Glomerular visceral epithelial cell (primary cell): ENCODE measurements around the gene LIF.

ENCODE experiments used
- DNase-seq: peaks from one replicate; pipeline ENCODE4 v3.0.0-alpha.2; 2016; ENCODE audit errors: extremely low spot score

LIF gene

DNA sequence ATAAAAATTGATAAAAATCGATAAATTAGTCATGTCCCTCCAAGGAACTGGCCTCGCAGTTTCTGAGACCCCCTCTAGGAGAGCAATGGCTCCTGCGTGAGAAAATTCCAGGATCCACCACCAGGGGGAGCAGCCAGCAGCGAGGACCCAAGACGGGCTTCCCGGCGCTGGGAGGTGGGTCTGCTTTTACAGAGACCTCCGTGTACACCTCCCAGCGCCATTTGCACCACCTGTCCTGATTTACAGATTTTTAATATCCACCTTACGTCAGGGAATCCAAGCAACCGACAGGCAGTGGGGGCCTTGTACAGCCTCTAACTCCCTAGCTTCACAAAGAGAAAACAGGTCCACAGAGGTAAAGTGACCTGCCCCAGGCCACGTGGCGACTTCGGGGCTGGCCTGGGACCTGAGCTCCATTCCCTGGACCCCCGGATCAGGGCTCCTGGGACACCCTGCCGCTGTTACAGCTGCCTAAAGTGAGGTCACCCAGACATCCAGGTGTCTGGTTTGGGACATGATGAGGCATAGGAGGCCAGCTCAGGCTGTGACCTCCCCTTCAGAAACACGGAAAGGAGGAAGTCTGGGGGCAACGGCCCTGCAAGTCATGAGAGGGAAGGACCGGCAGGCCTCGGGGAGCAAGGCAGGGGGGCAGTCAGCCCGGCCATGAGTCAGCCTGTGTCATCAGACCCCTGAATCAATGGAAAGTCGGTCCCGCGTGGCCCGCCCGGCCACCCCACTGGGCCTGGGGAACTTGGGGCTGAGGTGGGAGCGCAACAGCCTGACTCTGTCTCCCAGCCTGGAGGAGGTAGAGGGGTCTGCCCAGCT lies 16.6 kb upstream of the LIF start:
- peak; percentile 74 for DNase-seq

DNA sequence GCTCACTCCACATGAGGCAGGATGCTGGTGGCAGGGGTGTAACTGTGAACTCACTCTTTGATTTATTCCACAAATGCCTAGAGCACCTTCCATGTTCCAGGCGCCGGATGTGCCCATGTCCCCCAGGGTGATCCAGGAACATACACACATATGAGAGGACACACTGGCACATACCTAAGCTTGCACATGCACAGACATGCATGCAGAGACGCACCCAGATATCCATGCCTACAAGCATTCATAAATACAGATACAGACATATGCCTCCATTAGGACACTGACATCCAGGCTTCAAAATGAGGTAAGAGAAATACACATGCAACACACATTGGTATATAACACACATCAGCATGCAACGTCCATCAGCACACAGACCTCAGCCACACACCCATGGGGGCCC lies 15.6 kb upstream of the LIF start:
- DNase-seq, result no peak

DNA sequence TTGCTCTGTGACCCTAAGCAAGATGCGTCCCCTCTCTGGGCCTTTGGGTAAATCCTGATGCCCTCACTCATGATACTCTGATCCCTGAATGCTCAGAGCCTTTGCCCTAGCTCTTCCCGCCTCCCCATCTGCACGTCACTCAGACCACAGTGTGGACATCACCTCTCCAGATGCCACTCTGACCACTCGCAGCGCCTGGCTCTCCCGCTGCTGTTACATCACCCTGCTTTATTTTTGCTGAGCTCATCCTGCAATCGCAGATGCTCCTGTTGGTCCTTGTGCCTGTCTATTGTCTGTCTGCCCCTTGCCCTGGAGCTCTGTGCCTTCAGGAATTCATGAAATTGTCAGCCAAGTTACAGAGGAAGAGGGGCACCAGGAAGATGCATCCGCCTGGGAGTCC lies 14.6 kb upstream of the LIF start:
- no peak for DNase-seq

DNA sequence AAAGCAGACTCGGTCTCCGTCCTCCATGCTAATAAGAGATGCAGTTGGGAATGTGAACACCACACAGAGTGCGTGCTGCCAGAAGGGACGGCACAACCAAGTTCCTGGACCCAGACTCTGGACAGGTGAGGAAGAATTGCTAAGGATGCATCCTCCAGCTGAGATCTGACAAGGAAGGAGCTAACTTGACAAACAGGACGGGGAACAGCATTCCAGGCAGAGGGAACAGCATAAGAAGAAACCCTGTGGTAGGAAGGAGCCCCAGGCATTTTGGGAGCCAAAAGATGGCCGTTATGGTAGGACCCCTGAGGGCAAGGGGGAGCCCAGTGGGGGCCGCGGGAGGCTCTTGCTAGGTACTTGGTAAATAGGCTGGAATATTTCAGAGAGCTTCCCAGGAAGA lies 14.1 kb upstream of the LIF start:
- DNase-seq, result no peak

DNA sequence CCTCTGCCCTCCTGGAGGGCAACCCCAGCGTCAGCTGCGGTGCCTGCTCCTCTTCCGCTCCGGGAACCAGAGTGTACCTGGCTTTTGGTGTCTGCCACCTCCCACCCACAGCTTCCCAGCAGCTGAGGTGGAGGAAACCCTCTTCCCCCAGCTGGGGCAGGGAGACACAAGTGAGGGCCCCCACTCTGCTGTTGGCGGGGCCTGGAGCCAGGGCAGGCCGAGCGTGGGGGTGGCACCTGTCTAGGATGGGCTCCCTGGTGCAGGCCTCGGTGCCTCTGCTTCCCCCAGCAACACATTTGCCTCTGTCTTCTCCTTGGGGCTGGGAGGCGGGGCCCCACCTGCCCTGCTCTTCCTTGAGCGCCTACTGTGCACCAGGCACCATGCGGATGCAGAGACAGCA lies 13.7 kb upstream of the LIF start:
- no peak for DNase-seq

DNA sequence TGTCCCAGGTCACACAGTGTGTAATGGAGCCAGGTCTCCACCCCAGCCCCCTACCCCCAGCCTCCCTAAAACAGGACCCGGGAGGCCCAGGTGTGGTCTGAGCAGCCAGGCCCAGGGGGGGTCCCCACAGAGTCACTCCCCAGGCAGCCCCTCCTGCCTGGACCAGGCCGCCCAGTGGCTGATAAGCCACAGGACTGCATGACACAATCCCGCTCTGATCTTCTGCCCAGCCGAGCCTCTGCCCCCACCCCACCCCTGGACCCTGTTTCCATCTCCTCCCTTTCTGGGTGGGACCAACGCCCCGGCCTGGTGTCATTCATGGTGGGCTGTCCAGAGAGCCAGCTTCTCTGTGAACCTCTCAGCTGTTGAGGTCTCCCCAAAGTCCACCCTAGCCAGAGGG lies 7.8 kb upstream of the LIF start:
- DNase-seq, result peak; percentile 79

DNA sequence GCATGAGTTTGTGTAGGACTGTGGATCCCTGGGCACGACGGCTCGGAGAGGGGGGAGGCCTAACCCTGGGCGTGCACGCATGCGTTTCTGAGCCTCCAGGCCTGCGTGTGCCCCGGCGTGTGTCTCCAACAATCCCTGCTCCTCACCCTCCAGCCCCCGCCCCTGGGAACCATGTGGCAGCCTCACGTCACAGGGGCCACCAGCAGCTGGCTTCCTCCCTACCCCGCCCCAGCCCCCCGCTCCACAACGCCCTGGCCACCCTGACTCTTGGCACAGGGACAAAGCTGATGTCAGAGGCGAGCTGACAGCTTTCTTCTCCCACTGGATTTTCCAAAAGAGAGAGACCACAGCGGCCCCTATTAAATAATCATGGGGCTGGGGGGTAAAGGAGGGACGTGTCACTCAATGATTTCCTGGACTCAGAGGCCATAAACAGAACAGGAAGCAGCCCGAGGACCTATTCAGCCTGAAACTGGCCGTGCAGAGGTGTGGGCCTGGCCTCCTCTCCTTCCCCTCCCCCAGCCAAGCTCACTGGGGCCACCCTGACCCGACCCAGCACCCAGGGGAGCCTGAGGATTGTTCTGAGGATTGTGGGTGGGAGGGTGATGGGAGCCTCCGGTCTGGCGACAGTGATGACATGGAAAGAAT lies 6.8 kb upstream of the LIF start:
- DNase-seq, result peak; percentile 97

DNA sequence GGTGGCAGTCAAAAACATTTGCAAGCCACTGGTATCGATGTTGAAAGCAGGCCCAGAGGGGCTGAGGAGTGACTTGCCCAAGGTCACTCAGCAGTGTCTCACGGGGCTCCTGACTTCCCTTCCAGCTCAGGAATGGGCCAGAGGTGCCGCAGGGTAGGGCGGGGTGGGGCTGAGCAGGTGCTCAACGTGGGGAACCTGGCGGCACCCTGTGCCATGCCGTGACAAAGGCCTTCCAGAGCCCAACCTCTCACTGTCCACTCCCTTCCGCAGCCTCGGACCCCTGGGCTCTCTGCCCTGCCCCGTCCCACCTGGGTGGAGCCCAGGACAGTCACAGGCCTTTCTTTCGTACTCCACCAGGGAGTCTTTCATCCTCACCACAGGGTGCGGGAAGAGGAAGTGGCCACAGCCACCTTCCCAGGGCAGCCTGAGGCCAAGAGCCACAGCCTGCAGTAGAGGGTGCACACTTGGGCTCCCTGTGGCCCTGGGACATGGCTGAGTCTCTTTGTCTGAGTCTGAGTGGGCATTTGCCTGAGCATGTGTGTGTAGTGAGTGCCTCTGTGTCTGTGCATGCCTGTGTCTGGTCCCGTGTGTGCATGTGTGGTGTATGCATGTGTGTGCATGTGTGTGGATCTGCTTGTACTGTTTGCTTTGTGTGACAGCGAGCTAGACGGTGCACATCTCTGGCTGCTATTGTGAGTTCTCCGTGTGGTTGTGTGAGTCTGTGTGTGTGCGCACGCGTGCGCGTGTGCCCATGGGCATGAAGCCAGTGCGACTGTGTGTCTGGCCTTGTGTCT lies 6.0 kb upstream of the LIF start:
- peak; percentile 64 for DNase-seq

DNA sequence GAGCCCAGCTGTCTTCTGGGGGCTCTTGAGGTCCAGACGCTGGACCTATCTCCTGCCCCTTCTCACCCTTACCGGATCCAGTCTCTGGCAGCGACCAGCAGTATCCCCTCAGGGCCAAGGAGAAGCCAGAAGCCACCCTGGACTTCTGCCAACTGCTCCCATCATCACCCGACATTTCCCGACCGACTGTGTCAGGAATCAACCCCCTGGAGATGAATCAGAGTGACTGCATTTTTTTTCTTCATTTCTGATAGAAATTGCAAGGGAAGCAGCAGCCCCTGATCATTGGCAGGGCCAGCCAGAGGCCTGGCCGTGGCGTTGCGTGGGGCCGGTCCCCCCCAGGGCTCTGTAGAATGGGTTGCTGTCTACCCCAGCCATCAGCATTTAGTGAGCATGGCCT lies 5.2 kb upstream of the LIF start:
- DNase-seq, result peak; percentile 92

DNA sequence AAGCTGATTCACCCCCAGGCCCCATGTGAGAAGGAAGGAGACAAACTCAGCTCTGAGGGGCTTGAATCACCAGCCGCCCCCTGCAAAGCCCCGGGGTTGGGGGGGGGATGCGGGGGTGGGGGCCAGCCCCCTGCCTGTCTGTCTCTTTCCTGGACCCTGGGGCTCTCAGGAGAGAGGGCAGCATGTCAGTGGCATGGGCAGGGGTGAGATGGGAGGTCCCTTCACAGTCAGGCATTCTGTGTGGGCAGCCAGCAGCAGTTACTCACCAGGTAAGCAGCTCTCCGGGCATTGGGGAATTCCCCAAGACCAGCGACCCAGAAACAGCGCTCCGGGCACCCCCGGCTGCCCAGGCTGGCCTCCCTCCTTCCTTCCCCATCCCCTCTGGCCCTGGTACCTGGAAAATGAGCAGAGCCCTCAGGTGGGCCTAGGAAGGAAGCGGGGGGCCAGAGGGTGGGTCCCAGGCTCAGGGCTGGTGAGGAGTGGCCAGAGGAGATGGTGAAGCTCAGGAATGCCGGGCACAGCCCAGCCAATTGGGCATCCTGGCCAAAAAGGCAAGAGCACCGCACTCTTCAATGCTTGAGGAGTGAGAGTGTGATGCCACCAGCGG lies 4.2 kb upstream of the LIF start:
- peak; percentile 96 for DNase-seq

DNA sequence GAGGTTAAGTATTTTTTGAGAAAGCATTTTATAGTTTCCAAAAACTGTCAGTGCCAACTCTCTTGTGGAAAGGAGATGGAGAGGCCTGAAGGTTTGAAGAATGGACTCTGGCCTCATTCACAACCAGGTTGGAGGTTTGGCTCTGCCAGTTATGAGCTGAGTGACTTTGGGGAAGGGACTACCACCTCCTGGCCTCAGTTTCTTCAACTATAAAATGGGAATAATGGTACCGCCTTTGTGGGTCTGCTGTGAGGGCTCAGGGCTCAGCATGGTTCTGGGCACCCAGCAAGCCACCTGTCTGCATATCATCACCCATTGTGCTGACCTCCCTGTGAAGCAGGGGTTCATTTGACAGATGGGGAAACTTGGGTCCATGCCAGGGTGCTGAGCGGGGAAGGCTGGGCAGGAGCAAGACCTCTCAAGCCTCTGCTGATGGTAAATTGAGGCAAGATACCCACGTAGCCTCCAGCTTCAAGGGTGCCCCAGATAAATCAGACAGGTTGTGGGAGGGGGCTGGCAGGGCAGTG lies 3.5 kb upstream of the LIF start:
- DNase-seq, result no peak

DNA sequence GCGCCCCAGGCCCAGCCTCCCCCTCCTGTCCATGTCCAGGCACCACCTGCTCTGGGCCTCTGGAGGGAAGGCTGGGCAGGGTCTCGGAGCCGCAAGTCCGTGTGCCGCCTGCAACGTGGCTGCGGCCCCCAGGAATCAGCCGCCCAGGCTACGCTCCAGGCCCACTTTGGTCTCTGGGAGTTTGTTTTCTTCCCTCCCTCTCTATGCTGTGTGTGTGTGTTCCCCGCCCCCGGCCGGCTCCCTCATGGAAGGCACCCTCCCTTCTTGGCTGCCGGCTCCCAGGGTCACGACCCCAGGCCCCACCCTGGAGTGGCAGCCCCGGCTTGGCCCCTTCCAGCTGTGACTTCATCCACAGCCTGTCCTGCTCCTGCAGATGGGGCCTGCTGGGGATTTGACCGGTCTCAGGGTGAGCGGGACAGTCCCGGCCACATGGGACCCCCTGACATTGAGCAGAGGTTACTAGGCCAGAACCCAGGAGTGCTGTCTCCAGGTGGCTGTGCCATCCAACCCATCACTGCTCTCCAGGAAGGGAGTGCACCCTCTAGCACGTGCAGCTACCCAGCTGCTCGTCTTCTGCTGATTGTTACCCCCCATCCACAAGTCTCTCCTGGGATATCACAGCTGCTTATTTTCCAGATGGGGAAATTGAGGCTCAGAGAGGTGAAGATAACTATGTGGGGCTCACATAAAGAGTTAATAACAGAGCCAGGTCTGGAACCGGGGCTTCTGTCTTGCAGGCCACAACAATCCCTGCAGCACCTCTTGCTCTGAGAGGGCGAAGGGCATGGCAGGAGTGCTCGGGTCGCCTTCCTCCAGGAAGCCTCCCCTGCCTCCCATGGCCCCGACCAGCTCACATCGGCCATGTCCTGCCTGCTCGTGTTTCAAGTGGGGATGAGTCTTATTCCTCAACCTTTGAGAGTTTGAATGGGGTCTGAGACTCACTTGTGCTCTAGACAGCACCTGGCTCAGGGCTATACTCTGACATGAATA lies 2.8 kb upstream of the LIF start:
- DNase-seq, result no peak

DNA sequence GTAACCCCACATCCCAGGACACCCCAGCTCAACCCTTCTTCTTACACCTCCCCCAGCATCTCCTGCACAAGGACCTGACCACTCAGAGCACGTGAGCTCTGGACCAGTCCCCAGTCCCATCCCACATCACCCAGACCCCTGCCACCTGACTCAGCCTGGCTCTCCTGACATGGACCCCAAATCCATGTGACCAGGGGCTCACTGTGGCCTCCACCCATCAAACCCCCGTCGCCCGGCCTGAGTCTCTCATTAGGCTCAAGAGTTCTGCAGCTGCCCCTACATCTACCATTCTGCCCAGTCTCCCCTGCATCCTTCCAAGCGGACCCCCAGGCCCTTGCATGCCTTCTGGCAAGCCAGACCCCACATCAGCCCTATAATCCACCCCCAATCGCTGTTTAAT lies 1.9 kb upstream of the LIF start:
- no peak for DNase-seq

DNA sequence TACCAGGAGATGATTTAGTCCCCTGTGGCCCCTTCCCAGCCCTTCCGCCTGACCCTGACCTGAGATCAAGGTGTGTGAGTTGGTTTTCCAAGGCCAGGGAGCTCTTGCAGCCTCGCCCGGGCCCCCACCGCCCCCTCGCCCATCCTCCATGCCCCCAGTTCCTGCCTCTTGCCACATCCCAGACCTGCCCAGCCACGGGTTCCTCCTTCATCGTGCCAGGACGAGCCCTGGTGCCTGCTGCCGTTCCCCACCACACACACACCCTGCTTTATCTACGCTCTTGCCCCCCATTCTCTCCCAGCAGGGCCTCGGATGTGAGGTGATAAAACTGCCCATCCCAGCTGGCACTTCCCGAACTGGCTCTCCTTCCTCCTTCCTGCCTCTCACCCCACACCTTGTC lies 1.4 kb upstream of the LIF start:
- DNase-seq, result no peak

DNA sequence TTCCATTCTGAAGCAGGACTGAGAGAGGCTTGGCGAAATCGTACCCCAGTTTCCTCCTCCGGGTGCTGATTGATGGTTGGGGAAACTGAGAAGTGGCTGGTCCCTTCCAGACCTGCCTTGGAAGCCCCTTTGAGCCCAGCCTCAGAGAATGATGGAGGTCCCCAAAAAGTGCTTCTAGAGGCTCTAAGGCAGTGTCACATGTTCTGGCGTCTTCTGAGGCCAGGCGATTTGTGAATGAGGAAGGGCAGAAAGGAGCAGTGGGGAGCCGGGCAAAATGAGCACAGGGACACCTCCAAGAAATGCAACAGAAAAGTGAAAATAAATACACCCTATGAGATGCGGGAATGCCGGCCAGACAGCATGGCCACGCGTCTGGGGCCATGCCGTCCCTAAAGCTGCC lies 1.0 kb upstream of the LIF start:
- no peak for DNase-seq

DNA sequence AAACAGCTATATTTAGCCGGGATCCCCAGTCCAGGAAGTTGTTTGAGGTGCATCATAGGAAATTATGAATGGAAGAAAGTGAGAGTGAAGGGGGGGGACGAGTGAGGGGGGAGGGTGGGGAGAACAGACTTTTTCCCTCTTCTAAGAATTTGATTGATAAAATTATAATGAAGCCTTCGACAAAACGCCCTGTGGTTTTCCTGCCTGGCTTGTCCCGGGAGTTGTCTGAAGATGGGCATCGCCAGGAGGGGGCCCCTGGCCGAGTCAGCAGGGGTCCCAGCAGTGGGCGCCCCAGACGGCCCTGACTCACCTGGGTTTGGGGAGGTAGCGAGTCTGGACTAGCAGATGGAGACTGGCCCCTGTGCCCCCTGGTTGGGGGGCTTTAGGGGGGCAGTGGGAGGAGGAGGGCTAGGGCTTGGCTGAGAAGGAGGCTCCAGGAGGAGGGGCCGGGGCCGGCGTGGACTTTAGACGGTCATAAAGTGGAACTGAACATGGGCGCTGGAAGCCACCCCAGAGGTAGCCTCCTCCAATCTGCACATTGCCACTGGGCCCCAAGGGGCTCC lies 336 bp upstream of the LIF start:
- DNase-seq, result peak; percentile 72

DNA sequence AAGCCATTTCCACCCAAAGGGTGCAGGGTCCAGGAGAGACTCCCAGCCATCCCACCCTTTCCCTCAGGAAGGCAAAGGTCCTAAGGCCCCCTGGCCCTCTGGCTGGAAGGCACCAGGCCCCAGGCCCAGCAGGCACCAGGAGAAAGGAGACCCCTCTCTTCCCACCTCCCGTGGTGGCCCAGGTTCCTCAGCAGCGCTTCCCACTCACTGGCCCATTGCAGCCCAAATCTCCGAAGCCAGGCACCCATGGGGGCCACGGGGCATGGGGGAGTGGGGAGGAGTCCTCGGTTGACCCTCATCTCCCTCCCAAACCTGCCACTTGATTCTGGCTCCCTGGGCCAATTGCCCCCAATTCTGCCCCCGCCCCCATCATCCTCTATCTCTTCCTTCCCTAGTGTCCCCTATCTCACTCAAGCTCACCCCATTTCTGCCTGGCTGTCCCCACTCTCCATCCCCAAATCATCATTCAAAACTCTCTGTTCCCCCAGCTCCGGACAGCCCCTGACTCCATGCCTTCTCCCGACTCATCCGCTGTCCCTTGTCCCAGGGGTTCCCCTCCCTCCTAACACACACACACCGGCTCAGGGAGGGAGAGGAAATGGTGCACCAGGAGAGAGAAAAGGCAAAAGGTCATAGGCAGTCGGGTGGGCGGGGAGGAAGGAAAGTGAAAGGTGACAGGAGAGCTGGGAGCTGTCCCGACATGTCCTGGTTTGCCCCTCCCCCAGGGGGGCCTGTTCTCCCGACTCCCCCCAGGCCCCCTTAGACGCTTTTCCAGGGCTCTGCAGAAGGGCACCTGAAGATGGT lies 1.2 kb downstream of the LIF start:
- DNase-seq, result no peak

DNA sequence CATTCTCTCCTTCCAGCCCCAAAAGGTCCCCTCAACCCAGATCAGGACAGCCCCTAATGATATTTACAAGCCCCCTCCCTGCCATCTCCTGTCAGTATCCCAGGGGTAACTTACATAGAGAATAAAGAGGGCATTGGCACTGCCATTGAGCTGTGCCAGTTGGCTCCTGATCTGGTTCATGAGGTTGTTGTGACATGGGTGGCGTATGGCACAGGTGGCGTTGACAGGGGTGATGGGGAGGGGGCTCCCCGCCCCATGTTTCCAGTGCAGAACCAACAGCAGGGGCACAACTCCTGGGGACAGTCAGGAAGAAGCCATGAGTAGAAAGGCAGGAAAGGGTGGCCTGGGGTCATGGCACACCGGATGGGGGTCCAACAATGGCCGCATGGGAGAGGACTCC lies 1.9 kb downstream of the LIF start:
- no peak for DNase-seq

DNA sequence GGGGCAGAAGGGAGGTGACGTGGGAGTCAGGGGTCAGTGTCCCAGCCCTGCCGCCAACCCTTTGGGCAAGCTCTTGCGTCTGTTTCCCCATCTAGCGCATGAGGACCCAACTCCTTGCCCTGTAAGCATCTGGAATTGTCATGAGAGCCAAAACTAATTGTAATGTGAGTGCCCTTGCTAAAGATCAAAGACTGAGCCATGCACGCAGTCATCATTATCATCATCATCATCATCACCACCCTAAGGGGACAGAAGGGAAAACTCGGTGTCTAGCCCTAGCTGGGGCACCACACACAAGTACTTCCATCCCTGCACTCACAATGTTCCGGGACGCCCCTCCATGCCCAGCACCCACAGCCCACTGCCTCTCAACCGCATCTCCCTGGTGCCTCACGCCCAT lies 2.5 kb downstream of the LIF start:
- no peak for DNase-seq

DNA sequence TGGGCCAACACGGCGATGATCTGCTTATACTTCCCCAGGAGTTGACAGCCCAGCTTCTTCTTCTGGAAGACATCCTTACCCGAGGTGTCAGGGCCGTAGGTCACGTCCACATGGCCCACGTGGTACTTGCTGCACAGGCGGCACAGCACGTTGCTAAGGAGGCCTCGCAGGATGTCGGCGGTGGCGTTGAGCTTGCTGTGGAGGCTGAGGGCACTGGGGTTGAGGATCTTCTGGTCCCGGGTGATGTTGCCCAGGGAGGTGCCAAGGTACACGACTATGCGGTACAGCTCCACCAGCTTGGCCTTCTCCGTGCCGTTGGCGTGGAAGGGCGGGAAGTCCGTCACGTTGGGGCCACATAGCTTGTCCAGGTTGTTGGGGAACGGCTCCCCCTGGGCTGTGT lies 2.9 kb downstream of the LIF start:
- no peak for DNase-seq
